Spinal cord (tissue), 10 donors: Measurements from ENCODE around the gene ERC2. TPM values are rescaled to one million over a fixed set of nuclear protein-coding genes. Genes with fewer than 3 reads are reported as not detected.

Experiments used
- DNase-seq, 6 donors: peaks; one replicate each; pipeline versions ENCODE4 v3.0.0 to v3.0.0-alpha.2; 2013 to 2015; ENCODE audit warnings: low spot score in 6 of 6, low read depth in 4 of 6
- H3K27ac ChIP-seq: one replicate; pipeline ENCODE4 v1.5.1; 2013; ENCODE audit warnings: low read depth, low read length, control low read depth
- H3K27me3 ChIP-seq: one replicate; pipeline ENCODE4 v1.6.1; 2013; ENCODE audit warnings: low read length; ENCODE audit not compliant: control insufficient read depth, insufficient read depth
- H3K36me3 ChIP-seq: one replicate; pipeline ENCODE4 v1.6.1; 2013; ENCODE audit warnings: low read length; ENCODE audit not compliant: control insufficient read depth, insufficient read depth
- H3K4me1 ChIP-seq: one replicate; pipeline ENCODE4 v1.6.1; 2013; ENCODE audit warnings: low read length; ENCODE audit not compliant: control insufficient read depth, insufficient read depth
- H3K4me3 ChIP-seq: one replicate; pipeline ENCODE4 v1.5.1; 2013; ENCODE audit warnings: low read depth, low read length, control low read depth
- H3K9me3 ChIP-seq: one replicate; pipeline ENCODE4 v1.6.1; 2013; ENCODE audit warnings: low read length; ENCODE audit not compliant: control insufficient read depth, insufficient read depth
- whole genome bisulfite sequencing: methylation state at CpG from one replicate; pipeline ENCODE4 v1.1.5; 2013; ENCODE audit warnings: missing lambda C conversion rate; ENCODE audit not compliant: insufficient coverage; 5-methylcytosine and 5-hydroxymethylcytosine counted together
- polyA plus RNA-seq, 2 donors: library from polyadenylated mRNA; unstranded; fragments of 120-200 nt; gene quantifications; one replicate each; pipeline ENCODE4 v1.2.1, GENCODE V29; 2013; ENCODE audit not compliant: insufficient read length in 2 of 2
- total RNA-seq, 2 donors: library from RNA; depleted of rRNA in 1 of 2; stranded (reverse); fragments of 120-200 nt in 1 of 2; fragments of >200 nt in 1 of 2; gene quantifications; one replicate each; pipeline versions ENCODE4 v1.2.3 to v1.2.4, GENCODE V29; 2013 to 2014
- donor health status: healthy.

The ERC2 gene
- total and polyA plus RNA-seq, 4 donors: 24.0 to 51.3 (median 29.7) TPM

- Histone ChIP-seq H3K36me3 (no peaks in the 10 kb centered on the region), H3K9me3 (no peaks in the 10 kb centered on the region), H3K4me3 (no peak overlapping the region), H3K27ac (no peak overlapping the region), H3K27me3 (no peaks in the 10 kb centered on the region), H3K4me1 (no peaks in the 10 kb centered on the region)
- 100% methylated on average over 1 of the region's 2 CpGs for WGBS
- DNase-seq: no peak
Observed at GRCh38 chr3:56180433-56180832, 287.8 kb downstream of the ERC2 start.

DNA sequence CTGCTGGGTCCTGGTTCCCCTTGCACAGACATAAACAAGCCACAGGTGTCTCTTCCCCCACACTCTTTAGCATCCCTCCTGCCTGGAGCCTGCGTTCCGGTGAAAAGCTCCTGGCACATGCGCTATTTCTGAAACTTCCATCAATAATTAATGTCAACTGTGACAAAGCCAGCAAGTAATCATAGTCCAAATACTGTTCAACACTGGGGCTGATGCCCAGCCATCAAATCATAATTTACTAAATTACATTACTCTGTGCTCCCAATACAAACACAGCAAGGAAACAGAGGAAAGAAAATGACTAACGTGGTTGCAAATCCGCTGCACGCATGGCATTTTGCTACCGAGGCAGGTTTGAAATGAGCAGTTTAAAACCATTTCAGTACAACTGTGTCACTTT, 294.7 kb downstream of the ERC2 start:
- peaks cover 4% of the 10 kb centered on the region for H3K4me1 ChIP-seq
- DNase-seq: peak in 3 of 6 donors; percentile 4 to 56 (median 11)
- no peaks in the 10 kb centered on the region for H3K27me3 ChIP-seq
- H3K4me3 ChIP-seq: no peak overlapping the region
- 65% methylated on average over 6 of the region's 7 CpGs for WGBS
- no peak overlapping the region for H3K27ac ChIP-seq
- no peaks in the 10 kb centered on the region for H3K36me3 ChIP-seq
- H3K9me3 ChIP-seq: no peaks in the 10 kb centered on the region

DNA sequence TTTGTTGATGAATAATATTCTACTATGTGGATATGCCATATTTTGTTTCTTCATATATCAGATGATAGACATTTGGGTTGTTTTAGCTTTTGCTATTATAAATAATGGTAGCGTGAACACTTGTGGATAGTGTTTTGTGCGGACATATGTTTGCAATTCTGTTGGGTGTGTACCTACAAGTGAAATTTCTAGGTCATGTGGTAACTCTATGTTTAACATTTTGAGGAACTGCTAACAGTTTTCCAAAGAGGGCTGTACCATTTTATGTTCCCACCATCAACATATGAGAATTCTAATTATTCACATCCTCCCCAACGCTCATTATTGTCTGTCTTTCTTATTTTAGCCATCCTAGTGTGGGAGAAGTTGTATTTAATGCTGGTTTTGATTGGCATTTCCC, 303.8 kb downstream of the ERC2 start:
- WGBS: 90% methylated on average over 2 of the region's 3 CpGs

GRCh38 chr3:56157693-56158362, 310.4 kb downstream of the ERC2 start:
- no peaks in the 10 kb centered on the region for H3K4me1 ChIP-seq
- H3K4me3 ChIP-seq: no peak overlapping the region
- H3K9me3 ChIP-seq: peaks cover 1% of the 10 kb centered on the region
- no peak overlapping the region for H3K27ac ChIP-seq
- peak; percentile 17 to 76 (median 30) for DNase-seq
- 43% methylated on average over 2 of the region's 3 CpGs for WGBS
- H3K36me3 ChIP-seq: no peaks in the 10 kb centered on the region
- H3K27me3 ChIP-seq: no peaks in the 10 kb centered on the region

More for the DNA sequence above, 303.8 kb downstream of the ERC2 start:
- no peak for DNase-seq
- Histone ChIP-seq H3K4me3 (no peak overlapping the region), H3K4me1 (no peaks in the 10 kb centered on the region), H3K36me3 (no peaks in the 10 kb centered on the region), H3K27me3 (no peaks in the 10 kb centered on the region), H3K27ac (no peak overlapping the region), H3K9me3 (peaks cover 1% of the 10 kb centered on the region)

GRCh38 chr3:56154297-56154696, 314.0 kb downstream of the ERC2 start:
- no peaks in the 10 kb centered on the region for H3K27me3 ChIP-seq
- H3K36me3 ChIP-seq: no peaks in the 10 kb centered on the region
- no peak overlapping the region for H3K4me3 ChIP-seq
- DNase-seq: no peak
- H3K27ac ChIP-seq: no peak overlapping the region
- no peaks in the 10 kb centered on the region for H3K4me1 ChIP-seq
- WGBS: no CpG with 5 or more reads among the region's 1 CpG
- H3K9me3 ChIP-seq: no peaks in the 10 kb centered on the region

DNA sequence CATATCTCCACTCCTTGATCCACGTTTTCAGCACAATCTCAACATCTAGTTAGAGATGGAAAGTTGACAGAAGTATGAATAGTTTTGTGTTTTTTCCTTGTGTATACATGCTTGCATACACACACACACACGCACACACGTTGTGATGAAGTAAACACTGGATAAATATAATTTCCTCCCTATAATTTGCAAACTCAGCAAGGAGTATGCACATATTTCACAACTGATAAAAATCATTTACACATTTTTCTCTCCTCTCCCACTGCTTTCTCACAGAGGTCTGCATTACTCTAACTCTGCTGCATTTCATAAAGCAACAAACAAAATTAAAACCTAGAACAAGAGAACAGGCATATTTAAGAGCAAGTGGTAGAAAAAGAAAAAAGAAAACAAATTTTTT, 320.9 kb downstream of the ERC2 start:
- no peaks in the 10 kb centered on the region for H3K9me3 ChIP-seq
- no peak overlapping the region for H3K4me3 ChIP-seq
- no peaks in the 10 kb centered on the region for H3K4me1 ChIP-seq
- DNase-seq: no peak
- no peak overlapping the region for H3K27ac ChIP-seq
- no peaks in the 10 kb centered on the region for H3K27me3 ChIP-seq
- WGBS: no CpG with 5 or more reads among the region's 3 CpGs
- H3K36me3 ChIP-seq: no peaks in the 10 kb centered on the region

- H3K36me3 ChIP-seq: no peaks in the 10 kb centered on the region
- WGBS: no CpG with 5 or more reads among the region's 2 CpGs
- H3K9me3 ChIP-seq: no peaks in the 10 kb centered on the region
- H3K27ac ChIP-seq: no peak overlapping the region
- no peaks in the 10 kb centered on the region for H3K27me3 ChIP-seq
- H3K4me1 ChIP-seq: no peaks in the 10 kb centered on the region
- H3K4me3 ChIP-seq: no peak overlapping the region
- DNase-seq: no peak
Observed at GRCh38 chr3:56145410-56145809, 322.9 kb downstream of the ERC2 start.

- no peak overlapping the region for H3K4me3 ChIP-seq
- H3K9me3 ChIP-seq: no peaks in the 10 kb centered on the region
- WGBS: 100% methylated on average over 1 of the region's 4 CpGs
- no peak overlapping the region for H3K27ac ChIP-seq
- DNase-seq: no peak
- no peaks in the 10 kb centered on the region for H3K27me3 ChIP-seq
- H3K4me1 ChIP-seq: no peaks in the 10 kb centered on the region
- H3K36me3 ChIP-seq: no peaks in the 10 kb centered on the region
Observed at GRCh38 chr3:56144805-56145204, 323.5 kb downstream of the ERC2 start.

GRCh38 chr3:56137415-56137814, 330.9 kb downstream of the ERC2 start:
- H3K4me3 ChIP-seq: no peak overlapping the region
- H3K27ac ChIP-seq: no peak overlapping the region
- no peaks in the 10 kb centered on the region for H3K9me3 ChIP-seq
- DNase-seq: peak in 2 of 6 donors; percentile 28 to 39
- no peaks in the 10 kb centered on the region for H3K36me3 ChIP-seq
- no peaks in the 10 kb centered on the region for H3K27me3 ChIP-seq
- no peaks in the 10 kb centered on the region for H3K4me1 ChIP-seq
- WGBS: no CpG with 5 or more reads among the region's 1 CpG

DNA sequence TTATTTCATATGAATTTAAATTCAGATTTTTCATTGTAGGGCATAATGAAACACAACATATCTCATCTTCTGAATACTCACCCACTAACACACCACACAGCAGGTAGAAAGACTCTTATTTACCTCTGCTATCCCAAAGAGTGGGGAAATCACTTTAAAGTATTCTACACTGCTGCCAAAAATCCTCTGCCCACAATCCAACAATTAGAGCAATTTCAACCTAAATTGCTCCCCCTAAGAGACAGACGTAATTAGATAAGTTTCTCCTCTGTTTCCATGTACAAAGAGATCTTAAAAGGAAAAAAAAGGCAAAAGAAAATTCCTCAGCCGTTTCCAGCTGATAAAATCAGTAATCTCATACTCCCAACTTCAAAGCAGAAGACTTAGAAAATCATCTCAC, 331.8 kb downstream of the ERC2 start:
- no CpG with 5 or more reads among the region's 2 CpGs for WGBS
- Histone ChIP-seq H3K36me3 (no peaks in the 10 kb centered on the region), H3K4me3 (no peak overlapping the region), H3K27me3 (no peaks in the 10 kb centered on the region), H3K9me3 (no peaks in the 10 kb centered on the region), H3K4me1 (no peaks in the 10 kb centered on the region), H3K27ac (no peak overlapping the region)
- peak in 1 of 6 donors; percentile 58 for DNase-seq
